ENCODE results near the gene HDAC11. TPM values are rescaled to one million over a fixed set of nuclear protein-coding genes. Genes with fewer than 3 reads are reported as not detected.

The HDAC11 gene
- total RNA-seq, 2 experiments from 2014 or later, result 1.8 to 2.0 TPM

- Mint-ChIP-seq H3K27me3 (peaks cover 19% of the 10 kb centered on the region), H3K4me3 (peak overlapping the region; percentile 28), H3K9me3 (peaks cover 10% of the 10 kb centered on the region), H3K4me1 (ENCODE audit: low read depth) (peaks cover 25% of the 10 kb centered on the region), H3K27ac (peak overlapping the region; percentile 70), H3K36me3 (ENCODE audit: low read depth) (peaks cover 6% of the 10 kb centered on the region)
- ChIA-PET CTCF (interaction anchor here (0.9 to 2.0 kb wide), 6 partner anchors 13 to 113 kb away, joined by 3 to 8 read pairs (median 4); no protein-coding TSS in a partner anchor), POLR2A (interaction anchor here (0.7 to 1.5 kb wide), 3 partner anchors 15 to 218 kb away, joined by 3 to 5 read pairs (median 3); no protein-coding TSS in a partner anchor)
- DNase-seq, result peak; percentile 91
- intact Hi-C loops (cut with micrococcal nuclease), result no loop called here
- ATAC-seq, result peak; percentile 92
- TF ChIP-seq CTCF (IDR thresholded peaks at IDR 0.05), result no peak
Measured at GRCh38 chr3:13544293-13544831, 64.3 kb downstream of the HDAC11 start.

- peak overlapping the region; percentile 28 for H3K4me3 Mint-ChIP-seq
- H3K27me3 Mint-ChIP-seq, result peaks cover 23% of the 10 kb centered on the region
- DNase-seq, result no peak
- no peak for ATAC-seq
- CTCF ChIA-PET, result interaction anchor here (0.9 to 2.0 kb wide), 6 partner anchors 12 to 112 kb away, joined by 3 to 8 read pairs (median 4); no protein-coding TSS in a partner anchor
- TF ChIP-seq CTCF (IDR thresholded peaks at IDR 0.05), result no peak
- POLR2A ChIA-PET, result interaction anchor here (0.7 to 2.0 kb wide), 5 partner anchors 15 to 219 kb away, joined by 3 to 7 read pairs (median 3); no protein-coding TSS in a partner anchor
- peaks cover 10% of the 10 kb centered on the region for H3K9me3 Mint-ChIP-seq
- peak overlapping the region; percentile 60 for H3K27ac Mint-ChIP-seq
- peaks cover 6% of the 10 kb centered on the region for H3K36me3 Mint-ChIP-seq (ENCODE audit: low read depth)
- intact Hi-C loops (cut with micrococcal nuclease), result no loop called here
- H3K4me1 Mint-ChIP-seq (ENCODE audit: low read depth), result peaks cover 31% of the 10 kb centered on the region
Measured at GRCh38 chr3:13544951-13545651, 65.0 kb downstream of the HDAC11 start.

- ChIA-PET CTCF (interaction anchor here (1.2 kb wide), 1 partner anchor 334 kb away, joined by 3 read pairs; the partner anchor contains the start of gene WNT7A), POLR2A (interaction anchor here (0.7 to 2.0 kb wide), 3 partner anchors 12 to 52 kb away, joined by 3 to 7 read pairs (median 4); no protein-coding TSS in a partner anchor)
- H3K4me3 Mint-ChIP-seq, result no peak overlapping the region
- DNase-seq (no peak), ATAC-seq (no peak)
- peaks cover 6% of the 10 kb centered on the region for H3K36me3 Mint-ChIP-seq (ENCODE audit: low read depth)
- H3K27ac Mint-ChIP-seq, result no peak overlapping the region
- intact Hi-C loops (cut with micrococcal nuclease), result no loop called here
- peaks cover 23% of the 10 kb centered on the region for H3K27me3 Mint-ChIP-seq
- TF ChIP-seq CTCF (IDR thresholded peaks at IDR 0.05), result no peak
- peaks cover 37% of the 10 kb centered on the region for H3K4me1 Mint-ChIP-seq (ENCODE audit: low read depth)
- H3K9me3 Mint-ChIP-seq, result peaks cover 8% of the 10 kb centered on the region
Measured at GRCh38 chr3:13545952-13546454, 65.9 kb downstream of the HDAC11 start.

DNA sequence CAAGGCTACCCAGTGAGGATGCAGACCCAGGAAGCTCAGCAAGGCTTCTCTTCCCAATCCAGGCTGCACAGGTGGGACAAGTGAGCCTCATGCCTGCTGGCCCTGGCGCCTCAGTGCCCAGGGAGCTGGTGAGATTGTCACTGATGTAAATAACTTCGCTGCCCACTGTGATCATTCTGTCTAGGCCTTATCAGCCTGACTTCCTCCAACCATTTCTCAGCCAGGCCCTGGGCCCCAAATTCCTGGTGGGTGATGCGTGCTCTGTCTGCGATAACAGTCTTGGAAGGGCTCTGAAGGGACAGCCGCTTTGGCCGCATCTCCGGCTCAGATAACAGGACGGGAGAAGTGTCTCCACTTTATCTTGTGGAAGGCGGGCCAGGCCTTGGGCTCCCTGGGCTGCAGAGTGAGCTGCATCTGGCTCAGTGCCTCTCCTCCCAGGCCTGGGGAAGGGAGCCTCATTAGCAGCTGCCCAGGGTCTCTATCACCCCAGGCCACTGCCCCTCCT is 66.6 kb downstream of the HDAC11 start:
- H3K27ac Mint-ChIP-seq, result no peak overlapping the region

More for the DNA sequence above, 66.6 kb downstream of the HDAC11 start:
- Mint-ChIP-seq H3K9me3 (peaks cover 6% of the 10 kb centered on the region), H3K36me3 (ENCODE audit: low read depth) (peaks cover 6% of the 10 kb centered on the region), H3K27me3 (peaks cover 23% of the 10 kb centered on the region), H3K4me3 (no peak overlapping the region), H3K4me1 (ENCODE audit: low read depth) (peaks cover 43% of the 10 kb centered on the region)
- intact Hi-C loops (cut with micrococcal nuclease), result no loop called here
- ChIA-PET CTCF (interaction anchor here (1.2 kb wide), 1 partner anchor 333 kb away, joined by 3 read pairs; the partner anchor contains the start of gene WNT7A), POLR2A (interaction anchor here (1.0 to 2.0 kb wide), 2 partner anchors 13 kb away, joined by 4 to 7 read pairs; no protein-coding TSS in a partner anchor)
- TF ChIP-seq CTCF (IDR thresholded peaks at IDR 0.05), result no peak
- DNase-seq (no peak), ATAC-seq (no peak)

Measured in activated CD8-positive, alpha-beta T cell treated with anti-CD3 and anti-CD28 coated beads for 36 hours (primary cell).